Measurements from ENCODE around the gene ZSCAN12.
"Not testable (repeated sequence)": the region's sequence is repeated elsewhere in the genome, so short reads cannot be mapped to it uniquely, and the experiment has no call there.

Gene ZSCAN12

GRCh38 chr6:28370440-28370839 is 29.1 kb downstream of the ZSCAN12 start:
- no peak for DNase-seq (ENCODE audit: low spot score)
- TF ChIP-seq CTCF (IDR thresholded peaks at IDR 0.05; ENCODE audit: extremely low read depth, insufficient read depth, missing control alignments): no peak
- in situ Hi-C loops (cut with MboI; ENCODE audit: low pct_unique_long_range_greater_than_20kb, low sequenced_read_pairs, unreplicated experiment): loop anchor here (25.0 kb wide), 1 partner anchor 1208 kb away; no protein-coding TSS in a partner anchor

- DNase-seq (ENCODE audit: low spot score): no peak
- in situ Hi-C loops (cut with MboI; ENCODE audit: low pct_unique_long_range_greater_than_20kb, low sequenced_read_pairs, unreplicated experiment): loop anchor here (25.0 kb wide), 1 partner anchor 1207 kb away; no protein-coding TSS in a partner anchor
- TF ChIP-seq CTCF (IDR thresholded peaks at IDR 0.05; ENCODE audit: extremely low read depth, insufficient read depth, missing control alignments): no peak
These were observed 30.1 kb downstream of the ZSCAN12 start for GRCh38 chr6:28369463-28369862.

- peak; percentile 60 for DNase-seq (ENCODE audit: low spot score)
- TF ChIP-seq CTCF (IDR thresholded peaks at IDR 0.05; ENCODE audit: extremely low read depth, insufficient read depth, missing control alignments): no peak
- in situ Hi-C loops (cut with MboI; ENCODE audit: low pct_unique_long_range_greater_than_20kb, low sequenced_read_pairs, unreplicated experiment): loop anchor here (25.0 kb wide), 1 partner anchor 1206 kb away; no protein-coding TSS in a partner anchor
These were observed 31.0 kb downstream of the ZSCAN12 start for GRCh38 chr6:28368522-28368921.

- DNase-seq (ENCODE audit: low spot score): not testable (repeated sequence)
- in situ Hi-C loops (cut with MboI; ENCODE audit: low pct_unique_long_range_greater_than_20kb, low sequenced_read_pairs, unreplicated experiment): loop anchor here (25.0 kb wide), 1 partner anchor 1203 kb away; no protein-coding TSS in a partner anchor
These were observed 34.0 kb downstream of the ZSCAN12 start for GRCh38 chr6:28365590-28365989.

GRCh38 chr6:28360961-28361360 is 38.6 kb downstream of the ZSCAN12 start:
- in situ Hi-C loops (cut with MboI; ENCODE audit: low pct_unique_long_range_greater_than_20kb, low sequenced_read_pairs, unreplicated experiment): loop anchor here (25.0 kb wide), 1 partner anchor 1199 kb away; no protein-coding TSS in a partner anchor
- no peak for TF ChIP-seq CTCF (IDR thresholded peaks at IDR 0.05; ENCODE audit: extremely low read depth, insufficient read depth, missing control alignments)
- DNase-seq (ENCODE audit: low spot score): no peak

- DNase-seq (ENCODE audit: low spot score): not testable (repeated sequence)
- in situ Hi-C loops (cut with MboI; ENCODE audit: low pct_unique_long_range_greater_than_20kb, low sequenced_read_pairs, unreplicated experiment): loop anchor here (10.0 to 25.0 kb wide), 2 partner anchors 225 to 1197 kb away; no protein-coding TSS in a partner anchor
These were observed 40.0 kb downstream of the ZSCAN12 start for GRCh38 chr6:28359562-28359961.

GRCh38 chr6:28357036-28357435 is 42.5 kb downstream of the ZSCAN12 start:
- no peak for DNase-seq (ENCODE audit: low spot score)
- in situ Hi-C loops (cut with MboI; ENCODE audit: low pct_unique_long_range_greater_than_20kb, low sequenced_read_pairs, unreplicated experiment): loop anchor here (10.0 to 25.0 kb wide), 2 partner anchors 222 to 1195 kb away; no protein-coding TSS in a partner anchor
- TF ChIP-seq CTCF (IDR thresholded peaks at IDR 0.05; ENCODE audit: extremely low read depth, insufficient read depth, missing control alignments): no peak

GRCh38 chr6:28356666-28357020 is 42.9 kb downstream of the ZSCAN12 start:
- in situ Hi-C loops (cut with MboI; ENCODE audit: low pct_unique_long_range_greater_than_20kb, low sequenced_read_pairs, unreplicated experiment): loop anchor here (10.0 to 25.0 kb wide), 2 partner anchors 222 to 1194 kb away; no protein-coding TSS in a partner anchor
- TF ChIP-seq CTCF (IDR thresholded peaks at IDR 0.05; ENCODE audit: extremely low read depth, insufficient read depth, missing control alignments): no peak
- DNase-seq (ENCODE audit: low spot score): no peak
